ENCODE measurements around the gene MRPL4. TPM values are rescaled to one million over a fixed set of nuclear protein-coding genes. Genes with fewer than 3 reads are reported as not detected.
A peak's percentile ranks its signal among the peaks of the same experiment; 100 is the strongest.

MRPL4 gene
- total RNA-seq = 10 to 100 TPM; 55.4 to 58.6 TPM

- Mint-ChIP-seq H3K9me3 (no peaks in the 10 kb centered on the region), H3K36me3 (ENCODE audit: low read depth) (peaks cover 25% of the 10 kb centered on the region), H3K27ac (peak within 1 kb of the TSS; percentile 85), H3K27me3 (no peaks in the 10 kb centered on the region), H3K4me3 (peak within 1 kb of the TSS; percentile 84), H3K4me1 (peaks cover 36% of the 10 kb centered on the region)
- POLR2A ChIA-PET = interaction anchor here (1.0 to 2.2 kb wide), 10 partner anchors 8 to 152 kb away, joined by 3 to 12 read pairs (median 5); partner anchors contain the start of genes CDC37, DNMT1, ICAM1 and TYK2
- DNase-seq = peak; percentile 97
- CTCF ChIA-PET = interaction anchor here (0.6 to 4.3 kb wide), 7 partner anchors 8 to 139 kb away, joined by 3 to 51 read pairs (median 4); partner anchors contain the start of gene DNMT1
These were observed at the start of gene MRPL4 for GRCh38 chr19:10251792-10252694. Gene MRPL4, plus strand, starts transcription at chr19:10252214. Its CDS starts 40 bp downstream, at chr19:10252254.

- H3K9me3 Mint-ChIP-seq = peaks cover 7% of the 10 kb centered on the region
- H3K4me3 Mint-ChIP-seq = no peak overlapping the region
- POLR2A ChIA-PET = interaction anchor here (1.2 kb wide), 1 partner anchor 669 kb away, joined by 3 read pairs; no protein-coding TSS in a partner anchor
- H3K36me3 Mint-ChIP-seq (ENCODE audit: low read depth) = peaks cover 3% of the 10 kb centered on the region
- peaks cover 9% of the 10 kb centered on the region for H3K4me1 Mint-ChIP-seq
- no peaks in the 10 kb centered on the region for H3K27me3 Mint-ChIP-seq
- H3K27ac Mint-ChIP-seq = no peak overlapping the region
- CTCF ChIA-PET = interaction anchor here (2.0 kb wide), 1 partner anchor 47 kb away, joined by 4 read pairs; no protein-coding TSS in a partner anchor
- DNase-seq = no peak
These were observed 48.3 kb upstream of the MRPL4 start for GRCh38 chr19:10203686-10204085.

GRCh38 chr19:10205636-10206035, 46.4 kb upstream of the MRPL4 start:
- Mint-ChIP-seq H3K27me3 (no peaks in the 10 kb centered on the region), H3K4me1 (no peaks in the 10 kb centered on the region), H3K27ac (no peak overlapping the region), H3K9me3 (peaks cover 7% of the 10 kb centered on the region), H3K4me3 (no peak overlapping the region), H3K36me3 (ENCODE audit: low read depth) (peaks cover 3% of the 10 kb centered on the region)
- CTCF ChIA-PET = no interaction called here
- no peak for DNase-seq
- POLR2A ChIA-PET = interaction anchor here (1.3 to 1.8 kb wide), 2 partner anchors 11 to 18 kb away, joined by 3 to 5 read pairs; partner anchors contain the start of gene DNMT1

- no peak for DNase-seq
These were observed 45.7 kb upstream of the MRPL4 start for GRCh38 chr19:10206226-10206885.

GRCh38 chr19:10207026-10207425, 45.0 kb upstream of the MRPL4 start:
- Mint-ChIP-seq H3K9me3 (peaks cover 7% of the 10 kb centered on the region), H3K36me3 (ENCODE audit: low read depth) (peaks cover 3% of the 10 kb centered on the region), H3K27me3 (no peaks in the 10 kb centered on the region), H3K4me1 (no peaks in the 10 kb centered on the region), H3K27ac (no peak overlapping the region), H3K4me3 (no peak overlapping the region)
- ChIA-PET POLR2A (interaction anchor here (1.2 to 1.8 kb wide), 3 partner anchors 12 to 19 kb away, joined by 3 to 5 read pairs (median 3); partner anchors contain the start of gene DNMT1), CTCF (interaction anchor here (0.6 kb wide), 1 partner anchor 9 kb away, joined by 3 read pairs; no protein-coding TSS in a partner anchor)
- DNase-seq = no peak

More at GRCh38 chr19:10206226-10206885, 45.7 kb upstream of the MRPL4 start:
- no peaks in the 10 kb centered on the region for H3K27me3 Mint-ChIP-seq
- H3K4me3 Mint-ChIP-seq = no peak overlapping the region
- ChIA-PET POLR2A (interaction anchor here (1.3 to 1.8 kb wide), 2 partner anchors 11 to 18 kb away, joined by 3 to 5 read pairs; partner anchors contain the start of gene DNMT1), CTCF (no interaction called here)
- no peak overlapping the region for H3K27ac Mint-ChIP-seq
- peaks cover 7% of the 10 kb centered on the region for H3K9me3 Mint-ChIP-seq
- H3K36me3 Mint-ChIP-seq (ENCODE audit: low read depth) = peaks cover 3% of the 10 kb centered on the region
- H3K4me1 Mint-ChIP-seq = no peaks in the 10 kb centered on the region

- Mint-ChIP-seq H3K36me3 (ENCODE audit: low read depth) (peaks cover 3% of the 10 kb centered on the region), H3K27ac (no peak overlapping the region), H3K27me3 (no peaks in the 10 kb centered on the region), H3K9me3 (peaks cover 7% of the 10 kb centered on the region), H3K4me3 (no peak overlapping the region), H3K4me1 (no peaks in the 10 kb centered on the region)
- ChIA-PET POLR2A (interaction anchor here (0.9 to 1.6 kb wide), 2 partner anchors 10 to 15 kb away, joined by 3 read pairs; no protein-coding TSS in a partner anchor), CTCF (interaction anchor here (0.6 to 1.0 kb wide), 2 partner anchors 10 to 41 kb away, joined by 4 read pairs; no protein-coding TSS in a partner anchor)
- no peak for DNase-seq
These were observed 42.7 kb upstream of the MRPL4 start for GRCh38 chr19:10209315-10209714.

- DNase-seq = no peak
- ChIA-PET CTCF (no interaction called here), POLR2A (no interaction called here)
- Mint-ChIP-seq H3K36me3 (ENCODE audit: low read depth) (peaks cover 3% of the 10 kb centered on the region), H3K9me3 (peaks cover 7% of the 10 kb centered on the region), H3K4me3 (no peak overlapping the region), H3K27ac (no peak overlapping the region), H3K27me3 (no peaks in the 10 kb centered on the region), H3K4me1 (no peaks in the 10 kb centered on the region)
These were observed 41.0 kb upstream of the MRPL4 start for GRCh38 chr19:10211061-10211460.

GRCh38 chr19:10211691-10212090, 40.3 kb upstream of the MRPL4 start:
- Mint-ChIP-seq H3K4me1 (no peaks in the 10 kb centered on the region), H3K9me3 (peaks cover 7% of the 10 kb centered on the region), H3K27me3 (no peaks in the 10 kb centered on the region), H3K27ac (no peak overlapping the region), H3K4me3 (no peak overlapping the region), H3K36me3 (ENCODE audit: low read depth) (peaks cover 3% of the 10 kb centered on the region)
- DNase-seq = no peak
- ChIA-PET CTCF (no interaction called here), POLR2A (no interaction called here)

GRCh38 chr19:10214784-10215183, 37.2 kb upstream of the MRPL4 start:
- no peak for DNase-seq
- no peak overlapping the region for H3K4me3 Mint-ChIP-seq
- no peaks in the 10 kb centered on the region for H3K27me3 Mint-ChIP-seq
- no peaks in the 10 kb centered on the region for H3K9me3 Mint-ChIP-seq
- POLR2A ChIA-PET = interaction anchor here (1.8 kb wide), 1 partner anchor 21 kb away, joined by 4 read pairs; no protein-coding TSS in a partner anchor
- no peak overlapping the region for H3K27ac Mint-ChIP-seq
- CTCF ChIA-PET = interaction anchor here (1.1 kb wide), 1 partner anchor 36 kb away, joined by 3 read pairs; no protein-coding TSS in a partner anchor
- peaks cover 2% of the 10 kb centered on the region for H3K4me1 Mint-ChIP-seq
- H3K36me3 Mint-ChIP-seq (ENCODE audit: low read depth) = no peaks in the 10 kb centered on the region

GRCh38 chr19:10217085-10217484, 34.9 kb upstream of the MRPL4 start:
- ChIA-PET CTCF (no interaction called here), POLR2A (interaction anchor here (1.2 kb wide), 1 partner anchor 22 kb away, joined by 4 read pairs; the partner anchor contains the start of gene DNMT1)
- Mint-ChIP-seq H3K36me3 (ENCODE audit: low read depth) (no peaks in the 10 kb centered on the region), H3K4me1 (peaks cover 4% of the 10 kb centered on the region), H3K9me3 (no peaks in the 10 kb centered on the region), H3K27ac (no peak overlapping the region), H3K4me3 (no peak overlapping the region), H3K27me3 (no peaks in the 10 kb centered on the region)
- DNase-seq = no peak

- POLR2A ChIA-PET = interaction anchor here (0.8 to 1.7 kb wide), 3 partner anchors 9 to 52 kb away, joined by 3 to 5 read pairs (median 3); no protein-coding TSS in a partner anchor
- Mint-ChIP-seq H3K9me3 (no peaks in the 10 kb centered on the region), H3K27me3 (no peaks in the 10 kb centered on the region), H3K4me3 (no peak overlapping the region), H3K4me1 (peaks cover 6% of the 10 kb centered on the region), H3K36me3 (ENCODE audit: low read depth) (peaks cover 4% of the 10 kb centered on the region), H3K27ac (no peak overlapping the region)
- peak; percentile 33 for DNase-seq
- CTCF ChIA-PET = interaction anchor here (0.7 to 1.9 kb wide), 6 partner anchors 10 to 166 kb away, joined by 3 to 12 read pairs (median 3); partner anchors contain the start of gene S1PR2
These were observed 32.3 kb upstream of the MRPL4 start for GRCh38 chr19:10219678-10220077.

GRCh38 chr19:10220695-10221094, 31.3 kb upstream of the MRPL4 start:
- peaks cover 4% of the 10 kb centered on the region for H3K36me3 Mint-ChIP-seq (ENCODE audit: low read depth)
- H3K27me3 Mint-ChIP-seq = no peaks in the 10 kb centered on the region
- H3K4me1 Mint-ChIP-seq = peaks cover 6% of the 10 kb centered on the region
- CTCF ChIA-PET = interaction anchor here (0.6 to 1.9 kb wide), 4 partner anchors 11 to 49 kb away, joined by 3 to 12 read pairs (median 3); partner anchors contain the start of gene S1PR2
- no peak for DNase-seq
- H3K27ac Mint-ChIP-seq = no peak overlapping the region
- no peaks in the 10 kb centered on the region for H3K9me3 Mint-ChIP-seq
- POLR2A ChIA-PET = interaction anchor here (1.2 to 1.7 kb wide), 2 partner anchors 8 to 26 kb away, joined by 3 to 5 read pairs; partner anchors contain the start of gene DNMT1
- H3K4me3 Mint-ChIP-seq = no peak overlapping the region

Measured in activated CD4-positive, alpha-beta memory T cell treated with anti-CD3 and anti-CD28 coated beads, Interleukin-2, amount 10 ng/mL, durations not matched to agents 7 days and 5 days (primary cell).